Measurements from ENCODE around the gene CCDC57. TPM values are rescaled to one million over a fixed set of nuclear protein-coding genes. Genes with fewer than 3 reads are reported as not detected.
"Not testable (repeated sequence)": the region's sequence is repeated elsewhere in the genome, so short reads cannot be mapped to it uniquely, and the experiment has no call there.

Gene CCDC57
- polyA plus RNA-seq, 5 donors, result 42.5 to 68.9 (median 64.8) TPM

DNA sequence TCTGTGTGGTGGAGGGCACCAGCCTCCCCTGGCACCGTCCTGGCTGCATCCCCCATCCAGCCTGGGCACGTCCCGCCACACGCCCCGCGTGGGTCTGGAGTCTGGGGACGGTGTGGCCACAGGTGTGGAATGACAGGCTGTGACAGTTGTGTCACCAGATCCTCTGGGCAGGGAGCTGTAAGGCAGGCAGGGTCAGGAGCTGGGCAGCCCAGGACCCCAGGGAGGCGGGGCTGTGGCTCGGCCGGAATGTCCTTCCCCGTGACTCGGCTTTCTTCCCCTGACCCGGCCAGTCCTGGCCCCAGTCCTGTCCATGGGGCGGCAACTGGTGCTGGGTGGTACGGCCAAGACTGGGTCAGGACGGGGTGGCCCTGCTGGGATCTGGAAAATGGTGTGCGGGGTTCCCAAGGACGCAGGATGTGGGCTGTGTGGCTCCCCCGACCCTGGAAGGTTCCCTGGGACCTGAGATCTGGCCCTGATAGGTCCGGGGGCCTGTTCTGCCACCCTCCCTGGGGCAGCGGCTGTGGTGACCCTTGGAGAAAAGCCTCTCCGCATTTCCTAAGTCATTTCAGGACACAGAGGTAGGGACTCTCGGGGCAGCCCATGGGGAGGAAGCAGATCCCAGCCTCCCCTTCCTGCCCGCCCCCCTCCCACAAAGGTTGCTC is 12.9 kb upstream of the CCDC57 start:
- DNase-seq, result no peak

DNA sequence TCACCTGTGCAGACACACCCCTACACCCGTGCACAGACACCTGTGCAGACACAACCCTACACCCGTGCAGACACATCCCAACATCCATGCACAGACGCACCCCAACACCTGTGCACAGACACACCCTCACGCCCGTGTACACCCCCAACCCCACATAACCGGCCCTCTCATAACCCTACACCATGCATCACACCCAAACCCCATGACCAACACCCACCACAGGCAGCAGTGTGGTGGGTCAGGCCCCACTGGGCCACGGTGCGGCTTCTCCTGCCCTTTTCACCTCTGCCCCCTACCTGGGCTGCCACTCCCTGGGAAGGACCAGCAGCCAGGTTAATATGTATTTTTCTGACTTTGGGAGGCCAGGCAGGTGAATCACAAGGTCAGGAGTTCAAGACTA is 12.0 kb upstream of the CCDC57 start:
- DNase-seq, result no peak

DNA sequence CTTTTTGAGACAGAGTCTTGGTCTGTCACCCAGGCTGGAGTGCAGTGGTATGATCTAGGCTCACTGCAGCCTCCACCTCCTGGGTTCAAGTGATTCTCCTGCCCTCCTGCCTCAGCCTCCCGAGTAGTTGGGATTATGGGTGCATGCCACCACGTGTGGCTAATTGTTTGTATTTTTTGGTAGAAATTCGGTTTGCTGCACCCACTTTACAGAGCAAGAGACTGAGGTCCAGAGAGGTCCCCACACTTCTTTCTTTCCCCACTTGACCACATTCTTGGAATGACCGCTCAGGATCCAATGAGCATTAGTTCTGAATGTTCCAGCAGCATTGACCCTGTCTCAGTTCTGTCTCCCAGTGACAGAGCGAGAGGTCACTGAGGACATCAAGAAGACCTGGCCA is 10.9 kb upstream of the CCDC57 start:
- no peak for DNase-seq

DNA sequence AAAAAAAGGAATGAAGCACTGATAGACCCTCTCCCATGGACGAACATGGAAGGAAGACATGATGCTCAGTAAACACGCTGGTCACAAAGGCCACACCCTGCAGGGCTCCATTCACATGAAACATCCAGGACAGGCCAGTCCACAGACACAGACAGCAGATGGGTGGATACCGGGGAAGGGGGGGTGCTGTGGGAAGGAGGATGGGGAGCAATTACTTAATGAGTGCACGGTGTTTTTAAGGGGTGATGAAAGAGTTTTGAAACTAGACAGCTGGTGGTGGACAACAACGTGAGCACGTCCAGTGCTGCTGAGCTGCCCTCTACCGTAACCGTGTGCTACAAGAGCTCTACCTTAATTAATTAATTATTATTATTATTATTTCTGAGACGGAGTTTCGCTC is 10.2 kb upstream of the CCDC57 start:
- no peak for DNase-seq

DNA sequence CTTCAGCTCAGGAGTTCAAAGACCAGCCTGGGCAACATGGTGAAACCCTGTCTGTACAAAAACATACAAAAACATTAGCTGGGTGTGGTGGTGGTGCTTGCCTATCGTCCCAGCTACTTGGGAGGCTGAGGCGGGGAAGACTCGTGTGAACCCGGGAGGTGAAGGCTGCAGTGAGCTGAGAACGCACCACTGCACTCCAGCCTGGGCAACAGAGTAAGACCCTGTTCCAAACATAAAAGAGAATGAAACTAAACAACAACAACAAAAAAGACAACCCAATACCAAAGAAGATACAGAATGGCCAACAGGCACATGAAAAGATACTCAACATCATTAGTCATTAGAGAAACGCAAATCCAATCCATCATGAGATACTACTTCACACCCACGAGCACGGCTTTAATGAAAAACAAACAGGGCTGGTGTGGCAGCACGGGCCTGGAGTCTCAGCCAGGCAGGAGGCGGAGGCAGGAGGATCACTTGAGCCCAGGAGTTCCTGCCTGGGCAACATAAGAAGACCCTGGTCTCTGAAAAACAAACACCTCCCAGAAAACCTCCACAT is 8.8 kb upstream of the CCDC57 start:
- no peak for DNase-seq

DNA sequence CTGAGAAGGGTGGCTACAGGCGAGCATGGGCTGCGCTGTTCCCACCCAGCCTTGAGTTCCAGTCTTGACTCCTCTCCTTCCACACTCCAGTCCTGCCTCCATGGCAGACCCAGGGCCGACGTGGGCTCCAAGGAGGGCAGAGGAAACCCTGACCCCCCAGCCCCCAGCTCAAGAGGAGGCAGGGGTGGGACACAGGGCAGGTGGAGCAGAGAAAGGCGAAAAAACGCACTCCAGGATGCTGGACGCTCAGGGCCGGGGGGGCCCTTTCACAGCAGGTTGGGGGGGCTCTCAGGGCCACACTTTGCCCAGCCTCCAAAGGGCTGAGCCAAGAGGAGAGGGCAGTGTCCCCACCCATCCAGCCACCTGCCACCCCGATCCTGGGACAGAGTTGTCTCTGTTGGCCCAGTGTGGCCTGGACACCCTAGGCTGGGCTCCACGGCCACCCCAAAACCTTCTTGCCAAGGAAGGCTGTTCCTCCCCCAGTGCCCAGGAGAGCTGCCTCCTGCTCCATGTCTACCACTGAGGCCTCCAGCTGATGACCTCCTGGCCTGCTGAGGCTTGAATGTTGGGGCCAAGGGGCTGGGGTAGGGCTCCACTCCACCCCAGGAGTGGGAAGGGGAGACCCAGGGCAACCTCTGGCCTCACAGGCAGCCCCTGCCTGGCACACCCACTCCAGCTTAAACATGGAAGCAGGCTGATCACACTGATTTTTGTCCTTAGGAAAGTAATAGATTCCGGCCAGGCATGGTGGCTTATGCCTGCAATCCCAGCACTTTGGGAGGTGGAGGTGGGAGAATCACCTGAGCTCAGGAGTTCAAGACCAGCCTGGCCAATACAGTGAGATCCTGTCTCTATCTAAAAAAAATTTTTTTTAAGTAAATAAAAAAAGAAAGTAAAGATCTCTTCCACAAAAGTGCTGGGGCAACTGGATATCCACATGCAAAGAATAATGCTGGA is 7.4 kb upstream of the CCDC57 start:
- DNase-seq, result no peak

DNA sequence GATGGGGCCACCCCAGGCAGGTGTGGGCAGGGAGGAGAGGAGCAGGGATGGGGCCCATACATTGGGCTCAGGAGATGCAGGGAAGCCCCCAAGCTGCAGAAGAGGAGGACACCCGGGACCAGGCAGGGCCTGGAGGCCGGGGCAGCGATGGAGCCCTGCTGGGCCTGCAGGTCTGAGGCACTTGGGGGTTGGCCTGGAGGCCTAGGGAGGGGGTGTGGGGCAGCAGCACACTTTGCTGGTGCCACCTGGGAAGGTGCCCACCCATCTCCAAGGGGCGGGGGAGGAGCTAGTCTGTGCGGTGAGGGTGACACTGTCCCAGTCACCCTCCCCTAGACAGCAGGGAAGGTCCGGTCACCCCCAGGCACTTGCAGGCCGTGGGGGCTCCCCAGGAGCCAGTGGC is 6.4 kb upstream of the CCDC57 start:
- no peak for DNase-seq

DNA sequence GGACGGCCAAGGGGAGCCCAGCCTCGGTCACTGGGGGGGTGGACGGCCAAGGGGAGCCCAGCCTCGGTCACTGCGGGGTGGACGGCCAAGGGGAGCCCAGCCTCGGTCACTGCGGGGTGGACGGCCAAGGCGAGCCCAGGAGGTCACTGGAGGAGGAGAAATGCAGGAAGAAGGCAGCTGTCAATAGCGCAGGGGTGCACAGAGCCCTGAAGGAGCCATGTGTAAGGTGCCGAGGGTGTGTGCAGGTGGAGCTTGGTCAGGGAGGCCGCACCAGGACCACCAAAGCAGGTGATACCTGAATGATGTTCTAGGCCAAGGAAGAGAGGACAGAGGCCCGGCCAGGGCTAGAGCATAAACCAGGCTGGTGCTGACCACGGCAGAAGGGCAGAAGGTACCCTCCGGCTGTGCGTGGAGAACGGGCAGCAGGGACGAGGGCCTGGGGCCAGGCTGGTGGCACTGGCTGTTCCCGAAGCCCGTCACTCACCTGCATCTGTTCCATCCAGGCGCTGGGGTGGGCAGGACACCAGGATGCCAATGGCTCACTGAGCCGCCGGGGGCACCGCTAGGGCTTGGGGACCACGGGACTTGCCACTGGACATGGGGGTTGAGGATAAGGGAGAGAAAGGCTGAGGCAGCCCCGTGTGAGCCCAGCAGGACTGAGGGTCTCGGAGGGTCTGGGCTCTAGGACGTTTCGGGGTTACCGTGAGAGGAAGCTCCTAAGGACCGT is 5.9 kb upstream of the CCDC57 start:
- no peak for DNase-seq

DNA sequence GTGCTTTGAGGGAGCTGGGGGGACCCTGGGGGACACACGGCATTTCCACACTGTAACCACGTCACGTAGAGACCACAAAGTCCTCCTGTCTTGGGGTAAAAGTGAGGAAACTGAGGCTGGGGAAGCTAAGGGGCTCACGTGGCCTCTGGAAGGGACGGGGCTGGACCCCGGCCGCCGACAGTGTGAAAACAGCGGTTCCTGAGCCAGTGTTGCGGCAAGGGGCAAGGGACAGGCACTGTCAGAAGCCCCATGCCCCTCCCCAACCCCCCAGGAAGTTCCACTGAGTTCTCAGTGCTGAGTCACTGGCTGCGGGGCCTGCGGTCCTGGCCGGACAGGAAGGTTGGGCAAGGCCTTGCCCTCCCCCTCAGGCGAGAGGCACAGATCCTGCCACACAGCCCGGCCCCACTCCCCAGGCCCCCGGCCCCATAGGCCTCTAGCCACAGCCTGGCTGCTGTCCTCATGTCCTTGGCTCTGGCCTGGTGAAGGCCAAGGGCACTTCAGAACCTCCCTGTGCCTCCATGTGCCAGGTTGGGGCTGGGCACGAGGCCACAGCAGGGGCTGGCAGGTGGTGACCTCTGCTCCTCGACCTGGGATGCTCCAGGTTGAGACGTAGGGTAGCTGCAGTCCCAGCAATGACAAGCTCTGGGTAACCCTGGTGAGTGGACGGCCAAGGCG is 5.0 kb upstream of the CCDC57 start:
- DNase-seq, result no peak

DNA sequence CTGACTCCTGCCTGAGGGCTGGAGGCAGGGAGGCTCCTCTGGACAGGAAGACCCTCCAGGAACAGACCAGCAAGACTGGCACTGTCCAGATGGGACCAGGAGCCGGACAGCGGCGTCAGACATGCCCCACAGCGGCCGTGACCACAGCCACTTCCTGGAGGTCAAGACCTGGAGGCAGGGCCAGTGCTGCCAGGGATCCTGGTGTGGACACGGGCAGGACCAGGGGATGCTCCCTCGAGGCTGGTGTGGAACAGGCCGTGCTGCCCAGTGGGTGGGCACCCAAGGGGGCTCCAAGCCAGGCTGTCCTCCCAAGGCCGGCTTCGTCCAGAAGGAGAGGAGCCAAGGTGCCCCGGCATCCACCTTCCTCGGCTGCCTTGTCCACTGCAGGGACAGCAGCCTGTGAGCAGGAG is 4.5 kb upstream of the CCDC57 start:
- no peak for DNase-seq

DNA sequence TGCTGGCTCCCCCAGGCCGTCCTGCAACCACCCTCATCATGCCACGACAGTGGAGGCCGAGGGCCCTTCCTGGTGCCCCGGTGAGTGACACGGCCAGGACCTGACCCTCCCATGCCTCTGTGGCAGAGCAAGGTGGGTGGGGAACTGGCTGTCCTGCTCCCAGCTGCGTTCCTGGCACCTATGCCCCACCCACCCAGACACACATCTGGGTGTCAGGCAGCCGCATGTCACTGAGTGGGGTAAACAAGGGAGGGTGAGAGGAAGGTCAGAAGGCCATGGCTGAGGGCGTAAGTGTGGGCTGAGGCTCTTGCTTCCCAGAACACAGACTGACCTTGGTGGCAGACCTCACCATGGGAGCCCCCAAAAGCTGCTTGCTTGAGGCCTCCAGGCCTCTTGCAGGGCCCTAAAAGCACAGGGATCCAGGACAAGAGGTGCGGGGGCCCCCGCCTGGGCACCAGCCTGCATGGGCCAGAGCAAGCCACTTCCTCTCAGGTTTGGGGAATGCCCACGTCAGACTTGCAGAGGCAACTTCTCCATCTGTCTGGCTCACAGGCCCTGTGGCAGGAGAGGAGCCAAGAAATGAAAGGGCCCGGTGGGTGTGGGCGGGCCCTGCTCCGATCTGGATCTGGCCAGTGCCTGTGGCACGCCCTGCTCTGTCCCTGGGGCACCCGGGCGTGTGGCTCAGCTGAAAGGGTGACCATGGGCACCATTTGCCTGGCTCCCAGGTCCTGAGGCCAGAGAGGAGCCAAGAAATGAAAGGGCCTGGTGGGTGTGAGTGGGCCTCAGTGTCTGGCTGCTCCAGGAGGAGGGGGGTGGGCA is 3.9 kb upstream of the CCDC57 start:
- no peak for DNase-seq

DNA sequence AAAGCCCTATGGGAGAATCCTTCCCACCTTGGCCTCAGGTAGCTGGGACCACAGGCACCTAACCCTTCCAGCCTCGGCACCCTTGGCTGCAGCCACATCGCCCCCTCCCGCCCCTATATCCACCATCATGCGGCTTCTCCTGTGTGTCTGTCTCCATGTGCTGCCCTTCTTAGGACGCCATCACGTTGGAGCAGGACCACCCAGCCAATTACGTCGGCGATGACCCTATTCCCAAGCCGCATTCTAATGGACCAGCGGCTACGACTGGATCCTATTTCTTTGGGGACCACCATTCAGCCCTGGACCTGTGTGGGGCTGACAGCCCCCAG is 3.3 kb upstream of the CCDC57 start:
- DNase-seq, result no peak

DNA sequence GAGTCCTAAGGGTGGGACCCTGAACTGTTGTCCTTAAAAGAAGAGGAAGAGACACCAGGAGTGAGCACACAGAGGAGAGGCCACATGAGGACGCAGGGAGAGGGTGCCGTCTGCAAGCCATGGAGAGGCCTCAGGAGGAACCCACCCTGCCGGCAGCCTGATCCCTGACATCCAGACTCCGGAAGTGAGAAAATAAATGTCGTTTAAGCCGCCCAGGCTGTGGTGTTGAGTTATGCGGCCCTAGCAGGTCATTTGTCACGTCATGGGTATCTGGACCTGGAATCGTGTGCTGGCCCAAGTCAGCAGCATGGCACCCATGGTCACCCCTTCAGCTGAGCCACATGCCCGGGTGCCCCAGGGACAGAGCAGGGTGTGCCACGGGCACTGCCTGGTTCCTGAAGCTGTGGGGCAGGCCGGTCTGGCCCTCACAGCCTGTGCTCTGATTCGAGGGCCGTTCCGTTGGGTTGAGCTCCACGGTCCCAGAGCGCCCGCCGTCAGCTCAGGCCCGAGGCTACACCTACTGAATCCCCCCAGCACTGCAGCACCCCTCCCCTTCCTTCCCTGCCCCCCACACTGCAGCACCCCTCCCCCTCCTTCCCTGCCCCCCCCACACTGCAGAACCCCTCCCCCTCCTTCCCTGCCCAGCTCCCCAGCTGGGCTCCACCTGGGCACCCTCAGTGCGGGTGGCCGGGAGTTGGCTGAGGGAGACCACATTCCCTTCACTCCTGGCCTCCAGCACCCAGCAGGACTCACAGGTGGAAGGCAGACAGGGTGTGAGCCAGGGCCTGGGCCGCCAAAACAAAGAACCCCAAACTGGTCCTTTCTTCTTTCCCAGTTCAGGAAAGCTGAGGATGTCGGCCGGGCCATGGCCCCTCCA is 2.7 kb upstream of the CCDC57 start:
- no peak for DNase-seq

DNA sequence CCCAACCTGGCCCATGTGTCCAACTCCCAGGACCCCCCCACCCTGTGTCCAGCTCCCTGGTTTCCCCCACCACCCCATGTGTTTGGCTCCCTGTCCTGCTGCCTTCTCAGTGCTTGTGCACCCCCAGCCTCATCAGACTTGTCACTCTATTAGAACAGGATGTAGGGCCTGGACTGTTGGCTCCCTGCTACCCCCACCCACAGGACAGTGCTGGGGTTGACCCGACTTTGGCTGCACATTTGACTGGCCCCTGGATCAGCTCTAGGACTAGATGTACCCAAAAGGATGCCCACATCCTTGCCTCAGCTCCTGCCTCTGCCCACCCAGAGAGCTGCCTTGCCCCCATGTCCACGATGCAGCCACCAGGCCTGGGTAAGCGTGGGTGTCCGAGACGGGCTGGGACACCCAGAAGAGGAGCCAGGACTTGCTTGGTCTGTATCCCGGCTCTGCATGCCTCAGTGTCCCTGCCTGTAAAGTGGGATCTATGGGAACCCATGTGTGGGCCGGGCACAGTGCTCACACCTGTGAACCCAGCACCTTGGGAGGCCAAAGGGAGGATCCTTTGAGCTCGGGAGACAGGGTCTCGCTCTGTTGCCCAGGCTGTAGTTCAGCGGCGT is 1.5 kb upstream of the CCDC57 start:
- DNase-seq, result no peak

DNA sequence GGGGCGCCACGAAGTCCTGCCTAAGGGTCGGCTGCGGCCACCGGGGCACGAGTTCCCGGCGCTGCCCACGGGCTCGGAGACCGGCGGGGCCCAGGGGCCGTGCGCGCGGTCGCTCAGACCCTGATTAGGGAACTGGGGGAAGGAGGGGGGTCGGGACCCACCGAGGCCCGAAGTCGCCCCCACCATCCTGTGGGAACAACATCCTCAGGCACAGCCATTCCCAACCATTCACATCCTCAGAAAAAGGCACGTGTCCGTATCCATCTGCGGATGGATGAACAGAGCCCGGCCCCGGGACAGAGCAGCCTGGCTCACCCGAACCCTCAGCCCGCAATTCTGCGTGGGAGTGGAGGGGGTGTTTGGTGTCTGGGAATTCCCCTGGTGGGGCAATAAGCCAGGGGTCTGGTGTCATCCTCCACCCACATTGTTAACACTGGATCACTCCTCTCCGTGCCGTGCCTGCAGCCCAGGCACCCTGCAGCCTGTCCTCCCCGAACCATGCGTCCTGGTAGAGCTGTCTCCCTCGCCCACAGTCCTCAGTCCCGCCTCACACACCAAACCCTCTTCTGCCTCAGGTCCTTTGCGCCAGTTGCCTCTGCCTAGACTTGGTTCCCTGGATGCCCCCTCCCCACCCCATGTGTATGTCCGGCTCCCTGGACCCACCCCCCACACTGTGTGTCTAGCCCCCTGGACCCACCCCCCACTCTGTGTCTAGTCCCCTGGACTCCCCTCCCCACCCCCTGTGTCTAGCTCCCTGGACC is 789 bp upstream of the CCDC57 start:
- peak in 1 of 2 donors; percentile 23 for DNase-seq

DNA sequence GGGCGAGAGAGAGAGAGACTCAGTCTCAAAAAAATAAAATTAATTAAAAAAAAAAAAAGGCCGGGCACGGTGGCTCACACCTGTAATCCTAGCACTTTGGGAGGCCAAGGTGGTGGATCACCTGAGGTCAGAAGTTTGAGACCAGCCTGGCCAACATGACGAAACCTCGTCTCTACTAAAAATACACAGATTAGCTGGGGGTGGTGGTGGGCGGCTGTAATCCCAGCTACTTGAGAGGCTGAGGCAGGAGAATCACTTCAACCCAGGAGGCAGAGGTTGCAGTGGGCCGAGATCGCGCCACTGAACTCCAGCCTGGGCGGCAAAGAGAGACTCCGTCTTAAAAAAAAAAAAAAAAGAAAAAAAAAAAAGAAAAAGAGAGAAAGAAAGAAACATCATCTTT is 2.0 kb downstream of the CCDC57 start:
- not testable (repeated sequence) for DNase-seq

DNA sequence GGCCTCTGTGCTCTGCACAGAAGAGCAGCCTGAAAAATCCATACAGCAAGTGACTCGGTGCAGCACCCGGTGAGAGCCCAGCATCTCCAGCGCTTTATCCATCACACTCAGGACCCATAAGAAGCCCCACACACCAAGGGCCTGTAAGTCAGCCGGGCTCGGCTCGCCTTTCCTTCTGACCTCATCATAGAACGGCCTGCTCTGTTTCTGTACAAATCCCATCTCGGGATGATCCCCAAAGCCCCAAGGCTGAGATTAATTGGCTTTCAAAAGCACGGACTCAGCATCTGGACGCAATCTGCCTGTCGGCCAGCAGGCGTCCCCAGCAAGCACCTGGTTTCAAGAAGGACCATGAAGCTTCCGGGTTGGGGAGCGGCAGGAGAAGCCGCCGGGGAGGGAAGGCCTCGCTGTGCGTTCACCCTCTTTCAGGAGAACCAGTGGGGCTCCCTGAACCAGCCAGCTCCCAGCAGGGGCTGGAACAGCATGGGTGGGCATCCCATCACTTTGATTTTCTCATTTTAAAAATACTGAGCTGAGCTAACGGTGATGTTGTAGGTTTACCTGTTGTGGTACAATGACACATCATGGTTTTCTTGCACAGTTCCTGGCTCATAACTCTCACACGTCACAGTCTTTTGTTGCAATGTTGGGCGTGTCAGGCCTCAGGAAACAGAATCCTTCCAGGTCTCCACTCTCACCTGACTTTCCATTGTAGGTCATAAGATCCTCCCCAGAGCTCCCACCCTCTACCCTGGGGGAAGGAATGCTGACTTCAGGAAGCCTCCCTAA is 6.7 kb downstream of the CCDC57 start:
- DNase-seq, result peak; percentile 58 to 60
